Stimulated activated CD8-positive, alpha-beta memory T cell treated with anti-CD3 and anti-CD28 coated beads, Interleukin-12 subunit alpha, Interleukin-12 subunit beta, amount 100 ng/mL, for 24 hours (primary cell): ENCODE results near the gene CCDC80.
"Not testable (repeated sequence)": the region's sequence is repeated elsewhere in the genome, so short reads cannot be mapped to it uniquely, and the experiment has no call there.

ENCODE experiments used
- DNase-seq: peaks from one replicate; pipeline ENCODE4 v3.0.0-alpha.2; 2020; ENCODE audit errors: extremely low read depth

The CCDC80 gene

DNA sequence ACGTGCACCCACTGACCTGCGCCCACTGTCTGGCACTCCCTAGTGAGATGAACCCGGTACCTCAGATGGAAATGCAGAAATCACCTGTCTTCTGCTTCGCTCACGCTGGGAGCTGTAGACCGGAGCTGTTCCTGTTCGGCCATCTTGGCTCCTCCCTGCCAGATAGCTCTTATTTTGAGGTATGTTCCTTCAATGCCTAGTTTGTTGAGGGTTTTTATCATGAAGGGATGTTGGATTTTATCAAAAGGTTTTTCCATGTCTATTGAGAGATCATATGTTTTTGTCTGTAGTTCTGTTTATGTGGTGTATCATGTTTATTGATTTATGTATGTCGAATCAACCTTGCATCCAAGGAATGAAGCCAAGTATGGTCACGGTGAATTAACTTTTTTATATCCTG lies 24.1 kb upstream of the CCDC80 start:
- not testable (repeated sequence) for DNase-seq

DNA sequence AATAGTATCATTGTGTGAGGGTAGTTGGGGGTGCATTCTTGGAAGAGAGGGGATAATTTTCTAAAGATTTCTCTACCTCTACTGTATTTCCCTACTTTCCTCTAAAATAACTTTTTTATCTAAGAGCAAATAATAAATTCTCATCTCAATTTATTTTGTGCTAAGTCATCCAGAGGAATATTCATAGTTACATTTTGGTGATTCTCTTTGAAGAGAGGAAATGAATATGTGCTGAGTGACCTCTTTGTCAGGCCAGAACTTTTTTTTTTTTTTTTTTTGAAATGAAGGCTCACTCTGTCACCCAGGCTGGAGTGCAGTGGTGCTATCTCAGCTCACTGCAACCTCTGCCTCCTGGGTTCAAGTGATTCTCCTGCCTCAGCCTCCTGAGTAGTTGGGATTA lies 15.1 kb upstream of the CCDC80 start:
- no peak for DNase-seq

DNA sequence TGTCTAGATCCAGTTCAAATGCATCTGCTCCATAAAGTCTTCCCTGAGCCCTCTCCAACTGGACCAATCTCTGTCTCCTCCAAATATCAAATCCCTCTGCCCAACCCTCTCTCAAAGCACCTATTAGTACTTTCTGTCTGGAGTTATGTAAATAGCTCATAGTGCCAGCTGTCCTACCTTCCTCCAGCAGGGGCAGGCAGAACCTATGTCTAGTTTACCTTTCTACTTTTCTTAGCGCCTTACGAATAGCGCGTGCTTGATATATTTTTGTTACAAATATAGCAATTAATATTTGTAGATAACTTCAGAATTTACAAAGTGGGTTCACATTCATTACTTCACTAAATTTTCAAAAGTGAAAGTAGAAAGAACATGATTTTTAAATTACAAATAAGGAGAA lies 14.0 kb upstream of the CCDC80 start:
- no peak for DNase-seq

- no peak for DNase-seq
Observed at GRCh38 chr3:112654492-112654891, 13.5 kb upstream of the CCDC80 start.

DNA sequence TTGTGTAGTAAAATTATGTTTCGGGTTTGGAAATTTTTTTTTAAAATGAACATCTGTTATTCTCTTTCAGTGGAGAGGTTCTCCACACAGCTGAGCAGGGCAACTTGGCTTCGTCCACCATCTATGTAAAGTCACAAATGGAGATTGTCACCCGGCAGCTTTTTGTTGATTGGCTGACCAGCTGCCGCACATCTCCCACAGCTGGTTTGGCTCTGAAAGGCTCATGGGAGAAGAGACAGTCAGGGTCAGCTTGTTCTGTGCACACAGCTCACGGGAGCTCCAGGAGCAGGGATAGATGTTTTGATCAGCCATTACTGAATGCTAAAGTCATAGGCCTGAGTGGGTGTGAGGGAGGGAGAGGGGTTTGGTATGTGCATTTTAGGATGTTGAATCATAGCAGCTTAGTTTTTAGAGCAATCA lies 12.9 kb upstream of the CCDC80 start:
- DNase-seq, result no peak

DNA sequence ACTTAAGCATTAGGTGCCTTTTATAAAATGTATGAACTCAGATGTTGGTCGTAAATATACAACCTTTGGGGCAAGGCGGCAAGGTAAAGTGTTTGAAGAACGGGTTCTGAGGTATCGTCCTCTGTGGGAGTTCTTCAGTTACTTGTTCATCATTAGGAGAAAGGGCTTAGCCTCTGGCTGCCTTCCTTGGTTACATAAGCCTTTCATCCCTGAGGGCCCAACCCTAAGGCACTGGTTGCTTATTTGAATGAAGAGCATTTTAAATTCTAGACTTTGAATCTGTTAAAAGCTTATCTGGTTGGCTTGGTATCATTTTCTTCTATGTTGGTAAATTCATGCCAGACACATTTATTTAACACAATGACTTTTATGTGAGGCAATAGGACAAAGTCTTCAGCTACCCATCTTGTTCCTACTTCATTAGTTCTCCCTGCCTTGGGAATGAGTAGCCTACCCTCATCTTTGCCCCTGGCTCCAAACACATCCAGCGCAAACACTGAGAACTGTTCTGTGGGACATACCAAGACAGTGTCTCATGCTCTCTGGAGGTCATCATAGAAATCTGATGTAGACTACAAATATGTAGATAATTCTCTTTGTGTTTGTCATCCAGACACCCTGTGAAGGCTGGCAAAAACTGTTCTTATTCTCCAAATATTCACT lies 12.4 kb upstream of the CCDC80 start:
- no peak for DNase-seq

DNA sequence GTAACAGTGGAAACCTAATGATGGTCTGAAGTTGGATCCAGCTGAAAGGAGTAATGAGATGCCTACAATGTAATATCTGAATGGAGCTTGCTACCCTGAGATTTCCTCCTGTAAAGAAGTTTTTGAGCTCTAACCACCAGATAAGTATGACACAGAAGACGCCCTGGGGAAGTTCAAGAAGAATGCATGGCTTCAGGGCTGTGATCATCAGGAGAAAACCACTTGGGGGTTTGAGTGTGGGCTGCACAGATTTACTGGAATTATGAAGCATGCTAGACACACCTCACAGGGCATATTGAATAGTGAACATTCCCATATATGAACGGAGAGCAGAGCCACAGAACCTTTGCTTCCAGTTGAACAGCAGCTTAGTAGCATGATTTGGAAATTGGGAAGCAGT lies 10.6 kb upstream of the CCDC80 start:
- DNase-seq, result no peak

GRCh38 chr3:112651071-112651470 lies 10.1 kb upstream of the CCDC80 start:
- no peak for DNase-seq

DNA sequence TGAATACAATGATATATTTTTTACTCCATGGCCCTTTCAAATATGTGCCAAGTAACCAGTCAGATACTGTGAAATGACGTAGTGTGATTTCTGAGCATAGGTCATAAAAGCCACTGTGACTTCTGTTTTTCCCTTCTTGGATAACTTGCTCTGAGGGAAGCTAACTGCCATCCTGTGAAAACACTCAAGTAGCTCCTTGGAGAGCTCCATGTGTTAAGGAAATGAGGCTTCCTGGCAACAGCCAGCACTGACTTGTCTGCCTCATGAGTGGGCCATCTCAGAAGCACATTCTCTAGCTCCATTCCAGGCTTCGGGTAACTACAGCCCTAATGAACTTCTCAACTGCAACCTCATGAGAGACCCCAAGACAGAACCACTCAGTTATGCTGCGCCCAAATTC lies 9.5 kb upstream of the CCDC80 start:
- no peak for DNase-seq

DNA sequence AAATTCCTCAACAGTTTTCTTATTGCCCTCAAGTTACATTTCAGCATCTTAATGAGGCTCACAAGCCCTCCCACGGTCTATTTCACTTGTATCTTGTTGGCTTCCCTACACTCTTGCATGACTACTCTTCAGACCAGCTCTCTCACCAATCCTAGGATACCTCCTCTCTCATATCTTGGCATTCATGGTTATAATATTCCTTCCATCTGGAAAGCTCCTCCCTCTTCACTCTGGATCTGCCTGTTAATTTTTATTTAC lies 8.5 kb upstream of the CCDC80 start:
- DNase-seq, result no peak

- no peak for DNase-seq
Observed at GRCh38 chr3:112647122-112647521, 6.2 kb upstream of the CCDC80 start.

DNA sequence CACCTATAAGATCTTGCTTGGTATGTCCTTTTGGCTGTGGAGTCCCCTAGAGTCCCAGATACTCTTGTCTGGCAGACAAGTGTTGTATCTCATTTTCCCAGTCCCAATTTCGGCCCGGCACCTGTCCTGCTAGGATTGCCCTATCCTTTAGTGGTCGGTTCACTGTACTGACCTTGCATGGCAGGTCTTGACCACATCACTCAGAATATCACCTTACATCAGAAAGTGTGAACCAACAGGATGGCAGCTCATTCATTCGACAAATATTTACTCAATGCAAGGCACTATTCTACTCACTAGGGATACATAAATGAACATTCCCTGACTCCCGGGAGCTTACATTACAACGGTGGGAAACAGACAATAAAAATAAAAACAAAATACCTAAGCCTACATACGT lies 5.7 kb upstream of the CCDC80 start:
- no peak for DNase-seq

DNA sequence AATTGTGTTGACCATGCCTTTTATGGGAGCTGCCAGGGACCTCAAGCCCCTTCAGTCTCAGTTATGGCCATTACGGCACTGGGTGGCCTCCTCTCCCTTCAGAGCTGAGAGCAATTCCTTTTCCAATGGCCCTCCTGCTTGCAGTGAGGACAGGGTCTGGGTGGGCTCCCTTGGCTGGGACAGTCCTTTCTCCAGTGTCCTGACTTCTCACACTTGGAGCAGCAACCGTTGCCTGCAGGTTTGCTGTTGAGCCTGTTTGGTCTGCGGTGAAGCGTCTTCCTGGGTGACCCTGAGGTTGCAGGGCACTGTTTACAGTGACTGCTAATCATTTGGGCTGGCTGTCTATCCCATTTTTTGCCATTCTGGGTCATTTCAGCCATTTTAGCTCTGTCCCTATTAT lies 3.5 kb upstream of the CCDC80 start:
- DNase-seq, result no peak

DNA sequence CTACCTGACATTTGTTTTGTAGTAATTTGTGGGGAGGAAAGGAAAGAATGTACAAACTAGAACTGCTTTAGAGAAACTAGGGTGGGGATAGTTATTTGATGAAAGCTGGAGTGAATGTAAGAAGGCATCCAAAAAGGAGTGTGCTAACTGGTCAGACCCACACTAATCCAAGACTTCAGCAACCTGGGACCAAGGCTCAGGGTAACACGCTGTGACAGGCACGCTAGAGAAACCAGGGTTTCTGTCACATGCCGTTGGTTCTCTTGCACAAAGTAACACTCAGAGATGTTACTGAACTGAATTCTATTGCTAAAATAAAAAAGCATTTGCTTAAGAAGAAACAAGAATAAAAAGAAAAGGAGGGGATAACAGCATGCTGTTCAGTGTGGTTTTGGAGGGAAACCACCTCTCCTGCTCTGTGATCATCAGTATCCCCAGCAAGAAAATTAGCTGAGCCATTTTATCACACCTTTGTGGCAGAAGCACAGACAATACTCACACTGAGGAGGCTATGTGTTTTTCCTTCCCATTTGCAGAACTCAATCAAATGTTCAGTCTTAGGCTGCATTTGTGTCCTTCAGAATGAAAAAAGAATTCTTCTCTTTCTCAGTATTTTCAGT lies 2.8 kb upstream of the CCDC80 start:
- DNase-seq, result no peak

DNA sequence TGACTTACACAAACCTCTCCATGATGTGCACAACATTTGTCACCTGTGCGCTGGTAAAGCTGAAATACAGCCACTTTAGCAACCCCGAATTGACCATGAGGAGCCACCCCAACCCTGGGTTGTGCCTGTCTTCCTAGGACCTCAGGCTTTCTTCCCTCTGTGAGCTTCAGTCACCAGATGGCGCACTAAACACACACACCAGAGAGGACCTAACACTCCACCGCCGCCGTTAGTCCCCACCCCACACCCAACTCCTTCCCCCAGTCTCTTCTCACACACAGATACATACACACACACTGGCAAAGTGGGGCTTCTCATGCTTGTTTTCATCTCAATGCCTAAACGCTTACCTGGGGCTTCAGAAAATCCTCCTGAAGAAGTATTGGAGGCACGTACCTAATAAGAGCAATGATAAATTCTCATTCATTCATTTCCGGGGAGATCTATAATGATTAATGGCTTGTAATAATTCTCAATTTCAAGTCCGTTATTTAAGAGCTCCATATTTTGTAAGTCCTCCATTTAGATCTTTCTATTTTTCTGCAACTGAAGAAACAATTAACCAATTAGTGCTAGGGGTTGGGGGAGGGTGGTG lies 2.1 kb upstream of the CCDC80 start:
- DNase-seq, result peak; percentile 43

GRCh38 chr3:112640276-112640929 lies 540 bp downstream of the CCDC80 start:
- no peak for DNase-seq

- no peak for DNase-seq
Observed at GRCh38 chr3:112639455-112640225, 1.3 kb downstream of the CCDC80 start.

DNA sequence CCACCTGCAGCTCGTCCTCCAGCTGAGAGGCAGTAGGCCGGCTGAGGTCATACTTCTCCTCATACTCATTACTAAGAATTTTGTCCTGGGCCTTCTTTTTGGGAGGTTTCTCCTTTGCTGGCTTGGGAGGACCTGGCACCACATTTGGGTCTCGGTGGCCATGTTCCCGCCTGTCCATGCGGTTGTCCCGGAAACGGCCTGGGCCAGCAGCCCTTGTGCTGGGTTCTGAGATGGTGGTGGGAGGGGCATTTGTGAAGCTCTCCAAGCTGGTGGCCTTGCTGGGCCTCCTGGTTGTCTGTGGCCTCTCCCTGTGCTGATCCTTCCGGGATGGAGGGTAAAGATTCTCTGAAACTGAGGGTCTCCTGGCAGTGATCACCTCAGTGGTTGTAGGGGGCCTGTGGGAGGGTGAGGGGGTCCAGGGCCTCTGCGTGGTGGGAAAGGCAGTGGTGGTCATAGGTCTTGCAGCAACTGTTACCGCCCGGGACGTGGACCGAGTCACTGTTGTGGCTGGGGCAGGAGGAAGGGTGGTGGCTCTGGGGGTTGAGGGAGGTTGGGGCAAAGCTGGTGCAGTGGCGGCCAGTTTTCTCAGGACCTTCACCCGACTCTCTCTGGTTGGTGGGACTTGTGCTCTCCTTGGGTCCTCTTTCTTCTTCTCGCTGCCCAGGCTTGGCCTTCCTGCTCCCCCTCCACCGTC lies 2.5 kb downstream of the CCDC80 start:
- no peak for DNase-seq

DNA sequence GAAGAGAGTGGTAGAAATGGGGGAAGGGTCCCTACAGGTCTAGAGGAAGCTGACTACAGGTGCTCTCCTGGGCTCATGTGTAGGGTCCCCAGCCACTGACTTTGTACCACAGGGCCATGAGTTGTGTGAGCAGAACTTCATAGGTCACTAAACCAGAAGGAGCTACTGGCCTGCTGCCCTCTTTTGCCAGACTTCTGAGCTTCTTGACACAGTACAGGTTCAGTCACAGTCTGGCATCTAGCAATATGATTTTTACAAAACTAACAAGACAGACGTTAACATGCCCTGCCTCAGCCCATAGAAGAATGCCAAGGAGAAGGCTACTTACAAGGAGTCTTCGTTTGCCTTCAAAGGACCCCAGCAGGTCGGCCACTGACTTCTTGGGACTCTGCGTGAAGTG lies 3.2 kb downstream of the CCDC80 start:
- no peak for DNase-seq

DNA sequence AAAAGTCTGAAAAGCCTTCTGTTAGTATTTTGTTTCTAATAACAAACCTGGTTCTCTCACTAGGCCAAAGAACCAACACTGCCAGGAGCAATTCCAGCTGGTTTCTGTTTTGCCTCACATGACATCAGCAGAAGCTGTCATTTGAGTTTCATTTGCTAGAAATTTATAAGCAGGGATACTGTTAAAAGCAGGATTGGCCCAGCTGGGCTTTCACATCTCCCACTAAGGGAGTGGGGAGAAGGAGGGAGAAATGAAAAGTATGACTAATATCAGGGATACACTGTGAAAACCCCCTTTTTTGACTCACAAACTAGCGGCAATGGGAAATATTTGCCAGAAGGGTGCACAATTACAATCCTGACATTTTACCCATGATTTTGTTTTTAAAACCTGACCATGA lies 5.3 kb downstream of the CCDC80 start:
- DNase-seq, result no peak

DNA sequence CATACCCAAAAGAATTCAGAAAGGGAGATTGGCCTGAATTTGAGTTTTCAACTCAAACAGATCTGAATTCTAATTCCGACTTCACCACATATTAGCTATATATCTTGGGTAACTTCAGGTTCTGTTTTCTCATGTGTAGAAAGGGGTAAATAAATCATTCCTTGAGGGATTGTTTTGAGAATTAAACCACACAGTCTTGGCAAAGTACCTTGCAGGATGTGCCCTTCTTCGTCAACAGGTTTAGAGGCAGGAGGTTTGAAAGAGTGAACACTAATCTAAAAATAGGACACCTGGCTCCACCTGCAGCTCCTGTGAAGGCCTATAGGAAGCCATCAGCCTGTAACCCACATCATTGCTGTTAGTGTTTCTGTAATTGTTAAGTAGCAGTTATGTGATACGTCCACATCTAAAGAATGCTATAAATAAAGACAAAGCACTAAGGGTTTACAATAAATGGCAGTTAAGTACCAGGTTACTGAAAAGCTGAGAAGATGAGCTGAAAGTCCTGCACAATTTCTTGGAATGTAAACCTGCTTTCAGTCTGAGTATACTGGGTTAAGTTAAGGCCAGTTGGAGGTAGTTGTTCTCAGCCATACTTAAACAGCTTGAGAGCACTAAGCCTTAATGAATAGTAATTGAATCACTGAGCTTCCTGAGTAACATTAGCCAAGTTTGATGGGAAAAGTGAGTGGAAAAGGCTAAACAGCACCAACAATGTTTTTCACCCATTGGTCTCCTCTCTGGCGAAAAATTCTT lies 6.0 kb downstream of the CCDC80 start:
- no peak for DNase-seq
